ENCODE results near the gene PSMC6.
"Not testable (repeated sequence)": the region's sequence is repeated elsewhere in the genome, so short reads cannot be mapped to it uniquely, and the experiment has no call there.

Gene PSMC6

GRCh38 chr14:52723514-52724359, 16.7 kb downstream of the PSMC6 start:
- no peak for DNase-seq (ENCODE audit: low spot score)

- DNase-seq (ENCODE audit: low spot score), result no peak
Observed at GRCh38 chr14:52724360-52724644, 17.3 kb downstream of the PSMC6 start.

GRCh38 chr14:52727509-52727908, 20.5 kb downstream of the PSMC6 start:
- not testable (repeated sequence) for DNase-seq (ENCODE audit: low spot score)

GRCh38 chr14:52729035-52729434, 22.0 kb downstream of the PSMC6 start:
- DNase-seq (ENCODE audit: low spot score), result not testable (repeated sequence)

GRCh38 chr14:52729585-52729924, 22.6 kb downstream of the PSMC6 start:
- DNase-seq (ENCODE audit: low spot score), result no peak

GRCh38 chr14:52729925-52730708, 23.1 kb downstream of the PSMC6 start, which contains the start of gene STYX:
Gene STYX, plus strand, starts transcription at chr14:52730166. Its CDS starts 309 bp downstream, at chr14:52730475.
- DNase-seq (ENCODE audit: low spot score), result peak; percentile 95

- DNase-seq (ENCODE audit: low spot score), result peak; percentile 30
Observed at GRCh38 chr14:52730709-52731111, 23.7 kb downstream of the PSMC6 start.

- no peak for DNase-seq (ENCODE audit: low spot score)
Observed at GRCh38 chr14:52733824-52734223, 26.8 kb downstream of the PSMC6 start.

GRCh38 chr14:52735921-52736489, 29.0 kb downstream of the PSMC6 start:
- no peak for DNase-seq (ENCODE audit: low spot score)

- DNase-seq (ENCODE audit: low spot score), result no peak
Observed at GRCh38 chr14:52738409-52738808, 31.4 kb downstream of the PSMC6 start.

GRCh38 chr14:52740751-52741150, 33.8 kb downstream of the PSMC6 start:
- peak; percentile 34 for DNase-seq (ENCODE audit: low spot score)

GRCh38 chr14:52741865-52742264, 34.9 kb downstream of the PSMC6 start:
- peak; percentile 32 for DNase-seq (ENCODE audit: low spot score)

GRCh38 chr14:52748647-52749292, 41.8 kb downstream of the PSMC6 start:
- no peak for DNase-seq (ENCODE audit: low spot score)

- no peak for DNase-seq (ENCODE audit: low spot score)
Observed at GRCh38 chr14:52755607-52756316, 48.8 kb downstream of the PSMC6 start.

- no peak for DNase-seq (ENCODE audit: low spot score)
Observed at GRCh38 chr14:52759145-52759544, 52.1 kb downstream of the PSMC6 start.

GRCh38 chr14:52762923-52763322, 55.9 kb downstream of the PSMC6 start:
- DNase-seq (ENCODE audit: low spot score), result not testable (repeated sequence)

- no peak for DNase-seq (ENCODE audit: low spot score)
Observed at GRCh38 chr14:52767058-52767833, 60.2 kb downstream of the PSMC6 start.

- peak; percentile 70 for DNase-seq (ENCODE audit: low spot score)
Observed at GRCh38 chr14:52769887-52770286, 62.9 kb downstream of the PSMC6 start.

- DNase-seq (ENCODE audit: low spot score), result no peak
Observed at GRCh38 chr14:52776816-52777215, 69.8 kb downstream of the PSMC6 start.
